ENCODE data around the gene HOXA6. TPM values are rescaled to one million over a fixed set of nuclear protein-coding genes. Genes with fewer than 3 reads are reported as not detected.
A peak's percentile ranks its signal among the peaks of the same experiment; 100 is the strongest.

Gene HOXA6
- total and polyA plus RNA-seq, 4 donors = 0.23 TPM; not detected in 3

DNA sequence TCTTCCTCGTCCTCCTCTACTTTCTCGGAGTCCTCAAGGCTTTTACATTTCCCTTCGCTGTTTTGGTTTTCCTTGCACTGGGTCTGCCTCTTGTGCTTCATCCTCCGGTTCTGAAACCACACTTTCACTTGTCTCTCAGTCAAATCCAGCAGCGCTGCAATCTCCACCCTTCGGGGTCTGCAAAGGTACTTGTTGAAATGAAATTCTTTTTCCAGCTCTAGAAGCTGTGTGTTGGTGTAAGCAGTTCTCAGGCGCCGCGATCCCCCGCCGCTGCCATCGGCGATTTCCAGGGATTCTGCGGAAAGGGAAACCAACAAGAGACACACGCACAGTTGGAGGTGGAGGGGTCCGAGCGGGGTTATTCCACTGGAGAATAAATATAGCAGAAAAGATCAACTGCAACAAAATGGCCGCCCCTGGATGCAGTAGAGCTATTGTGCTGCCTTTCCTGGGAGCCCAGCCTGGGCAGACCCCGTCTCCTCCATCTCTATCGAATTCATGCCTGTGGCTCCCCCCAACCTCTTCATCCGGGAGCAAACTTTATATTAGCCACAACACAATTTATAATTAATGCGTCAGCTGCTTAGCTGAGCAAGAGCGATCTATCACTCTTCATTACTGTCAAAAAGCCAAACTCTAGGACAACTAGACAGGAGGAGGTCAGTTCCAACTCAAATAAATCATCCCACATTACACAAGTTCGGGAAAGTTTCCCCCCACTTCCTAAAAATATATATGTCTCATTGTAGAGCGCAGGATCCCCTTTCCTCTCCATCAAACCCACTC, 46.2 kb downstream of the HOXA6 start:
- H3K4me3 ChIP-seq (ENCODE audit: low read depth in 1 of 3, low read length in 3 of 3) = peak overlapping the region in 1 of 3 donors; percentile 15
- H3K27ac ChIP-seq (ENCODE audit: low read depth in 1 of 2, low read length in 2 of 2) = peak overlapping the region; percentile 51 to 63
- H3K36me3 ChIP-seq (ENCODE audit: control insufficient read depth in 4 of 4, insufficient read depth in 3 of 4, low read depth in 1 of 4, low read length in 3 of 4) = no peaks in the 10 kb centered on the region
- peaks cover under 1 to 30% (median 15%) of the 10 kb centered on the region in 4 donors for H3K27me3 ChIP-seq (ENCODE audit: control insufficient read depth in 4 of 4, insufficient read depth in 4 of 4, low read length in 3 of 4)
- H3K4me1 ChIP-seq (ENCODE audit: control insufficient read depth in 4 of 4, insufficient read depth in 4 of 4, low read length in 3 of 4) = peaks cover 0 to 7% (median 0%) of the 10 kb centered on the region in 4 donors
- 17% methylated on average over 25 of the region's 25 CpGs for WGBS
- no peaks in the 10 kb centered on the region for H3K9me3 ChIP-seq (ENCODE audit: control insufficient read depth in 4 of 4, low read length in 3 of 4)
- no peak overlapping the region for H3K9ac ChIP-seq (ENCODE audit: low read depth in 1 of 2, low read length in 2 of 2)
- peak; percentile 61 for TF ChIP-seq YY1 (IDR thresholded peaks at IDR 0.05)
- no peak for TF ChIP-seq EGR1 (IDR thresholded peaks at IDR 0.05; ENCODE audit: low read depth in 2 of 2)
- TF ChIP-seq, protein P1, sequence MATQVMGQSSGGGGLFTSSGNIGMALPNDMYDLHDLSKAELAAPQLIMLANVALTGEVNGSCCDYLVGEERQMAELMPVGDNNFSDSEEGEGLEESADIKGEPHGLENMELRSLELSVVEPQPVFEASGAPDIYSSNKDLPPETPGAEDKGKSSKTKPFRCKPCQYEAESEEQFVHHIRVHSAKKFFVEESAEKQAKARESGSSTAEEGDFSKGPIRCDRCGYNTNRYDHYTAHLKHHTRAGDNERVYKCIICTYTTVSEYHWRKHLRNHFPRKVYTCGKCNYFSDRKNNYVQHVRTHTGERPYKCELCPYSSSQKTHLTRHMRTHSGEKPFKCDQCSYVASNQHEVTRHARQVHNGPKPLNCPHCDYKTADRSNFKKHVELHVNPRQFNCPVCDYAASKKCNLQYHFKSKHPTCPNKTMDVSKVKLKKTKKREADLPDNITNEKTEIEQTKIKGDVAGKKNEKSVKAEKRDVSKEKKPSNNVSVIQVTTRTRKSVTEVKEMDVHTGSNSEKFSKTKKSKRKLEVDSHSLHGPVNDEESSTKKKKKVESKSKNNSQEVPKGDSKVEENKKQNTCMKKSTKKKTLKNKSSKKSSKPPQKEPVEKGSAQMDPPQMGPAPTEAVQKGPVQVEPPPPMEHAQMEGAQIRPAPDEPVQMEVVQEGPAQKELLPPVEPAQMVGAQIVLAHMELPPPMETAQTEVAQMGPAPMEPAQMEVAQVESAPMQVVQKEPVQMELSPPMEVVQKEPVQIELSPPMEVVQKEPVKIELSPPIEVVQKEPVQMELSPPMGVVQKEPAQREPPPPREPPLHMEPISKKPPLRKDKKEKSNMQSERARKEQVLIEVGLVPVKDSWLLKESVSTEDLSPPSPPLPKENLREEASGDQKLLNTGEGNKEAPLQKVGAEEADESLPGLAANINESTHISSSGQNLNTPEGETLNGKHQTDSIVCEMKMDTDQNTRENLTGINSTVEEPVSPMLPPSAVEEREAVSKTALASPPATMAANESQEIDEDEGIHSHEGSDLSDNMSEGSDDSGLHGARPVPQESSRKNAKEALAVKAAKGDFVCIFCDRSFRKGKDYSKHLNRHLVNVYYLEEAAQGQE (IDR thresholded peaks at IDR 0.05) = no peak
- TF ChIP-seq, protein P2, sequence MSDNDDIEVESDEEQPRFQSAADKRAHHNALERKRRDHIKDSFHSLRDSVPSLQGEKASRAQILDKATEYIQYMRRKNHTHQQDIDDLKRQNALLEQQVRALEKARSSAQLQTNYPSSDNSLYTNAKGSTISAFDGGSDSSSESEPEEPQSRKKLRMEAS (IDR thresholded peaks at IDR 0.05) = no peak
- TF ChIP-seq, protein P3, sequence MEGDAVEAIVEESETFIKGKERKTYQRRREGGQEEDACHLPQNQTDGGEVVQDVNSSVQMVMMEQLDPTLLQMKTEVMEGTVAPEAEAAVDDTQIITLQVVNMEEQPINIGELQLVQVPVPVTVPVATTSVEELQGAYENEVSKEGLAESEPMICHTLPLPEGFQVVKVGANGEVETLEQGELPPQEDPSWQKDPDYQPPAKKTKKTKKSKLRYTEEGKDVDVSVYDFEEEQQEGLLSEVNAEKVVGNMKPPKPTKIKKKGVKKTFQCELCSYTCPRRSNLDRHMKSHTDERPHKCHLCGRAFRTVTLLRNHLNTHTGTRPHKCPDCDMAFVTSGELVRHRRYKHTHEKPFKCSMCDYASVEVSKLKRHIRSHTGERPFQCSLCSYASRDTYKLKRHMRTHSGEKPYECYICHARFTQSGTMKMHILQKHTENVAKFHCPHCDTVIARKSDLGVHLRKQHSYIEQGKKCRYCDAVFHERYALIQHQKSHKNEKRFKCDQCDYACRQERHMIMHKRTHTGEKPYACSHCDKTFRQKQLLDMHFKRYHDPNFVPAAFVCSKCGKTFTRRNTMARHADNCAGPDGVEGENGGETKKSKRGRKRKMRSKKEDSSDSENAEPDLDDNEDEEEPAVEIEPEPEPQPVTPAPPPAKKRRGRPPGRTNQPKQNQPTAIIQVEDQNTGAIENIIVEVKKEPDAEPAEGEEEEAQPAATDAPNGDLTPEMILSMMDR (IDR thresholded peaks at IDR 0.05; ENCODE audit: low read depth, low read length, missing input control) = no peak
- TF ChIP-seq, protein P4, sequence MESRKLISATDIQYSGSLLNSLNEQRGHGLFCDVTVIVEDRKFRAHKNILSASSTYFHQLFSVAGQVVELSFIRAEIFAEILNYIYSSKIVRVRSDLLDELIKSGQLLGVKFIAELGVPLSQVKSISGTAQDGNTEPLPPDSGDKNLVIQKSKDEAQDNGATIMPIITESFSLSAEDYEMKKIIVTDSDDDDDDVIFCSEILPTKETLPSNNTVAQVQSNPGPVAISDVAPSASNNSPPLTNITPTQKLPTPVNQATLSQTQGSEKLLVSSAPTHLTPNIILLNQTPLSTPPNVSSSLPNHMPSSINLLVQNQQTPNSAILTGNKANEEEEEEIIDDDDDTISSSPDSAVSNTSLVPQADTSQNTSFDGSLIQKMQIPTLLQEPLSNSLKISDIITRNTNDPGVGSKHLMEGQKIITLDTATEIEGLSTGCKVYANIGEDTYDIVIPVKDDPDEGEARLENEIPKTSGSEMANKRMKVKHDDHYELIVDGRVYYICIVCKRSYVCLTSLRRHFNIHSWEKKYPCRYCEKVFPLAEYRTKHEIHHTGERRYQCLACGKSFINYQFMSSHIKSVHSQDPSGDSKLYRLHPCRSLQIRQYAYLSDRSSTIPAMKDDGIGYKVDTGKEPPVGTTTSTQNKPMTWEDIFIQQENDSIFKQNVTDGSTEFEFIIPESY (IDR thresholded peaks at IDR 0.05) = no peak
- no peak for DNase-seq (ENCODE audit: low spot score)

DNA sequence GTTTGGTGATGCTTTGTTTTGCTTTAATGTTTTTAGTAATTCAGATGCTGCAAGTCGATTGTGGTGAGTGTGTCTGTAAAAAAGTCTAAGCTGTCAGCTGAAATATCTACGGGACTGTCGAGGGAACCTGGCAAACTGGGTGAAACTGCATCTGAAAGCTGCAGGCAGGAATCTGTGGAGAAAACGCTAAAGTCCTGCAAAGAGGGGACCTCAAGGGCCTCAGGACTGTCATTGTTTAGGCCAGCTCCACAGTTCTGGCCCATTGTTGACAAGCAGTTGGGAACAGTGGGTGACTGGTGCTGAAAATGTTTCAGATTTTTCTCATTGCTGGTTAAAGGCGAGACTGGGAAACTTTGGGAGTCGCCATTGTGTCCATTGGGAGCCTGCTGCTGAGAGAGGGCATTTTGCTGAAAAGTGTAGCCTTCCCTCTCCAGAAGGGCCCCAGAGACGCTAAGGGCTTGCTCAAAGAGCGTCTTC, 46.8 kb downstream of the HOXA6 start:
- Histone ChIP-seq H3K4me1 (ENCODE audit: control insufficient read depth in 4 of 4, insufficient read depth in 4 of 4, low read length in 3 of 4) (peaks cover 0 to 7% (median under 1%) of the 10 kb centered on the region in 4 donors), H3K36me3 (ENCODE audit: control insufficient read depth in 4 of 4, insufficient read depth in 3 of 4, low read depth in 1 of 4, low read length in 3 of 4) (no peaks in the 10 kb centered on the region), H3K27ac (ENCODE audit: low read depth in 1 of 2, low read length in 2 of 2) (peak overlapping the region; percentile 51 to 63), H3K9me3 (ENCODE audit: control insufficient read depth in 4 of 4, low read length in 3 of 4) (no peaks in the 10 kb centered on the region), H3K4me3 (ENCODE audit: low read depth in 1 of 3, low read length in 3 of 3) (no peak overlapping the region), H3K27me3 (ENCODE audit: control insufficient read depth in 4 of 4, insufficient read depth in 4 of 4, low read length in 3 of 4) (peaks cover 5 to 29% (median 15%) of the 10 kb centered on the region in 4 donors), H3K9ac (ENCODE audit: low read depth in 1 of 2, low read length in 2 of 2) (no peak overlapping the region)
- 25% methylated on average over 8 of the region's 8 CpGs for WGBS
- no peak for DNase-seq (ENCODE audit: low spot score)
- TF ChIP-seq, protein P5, sequence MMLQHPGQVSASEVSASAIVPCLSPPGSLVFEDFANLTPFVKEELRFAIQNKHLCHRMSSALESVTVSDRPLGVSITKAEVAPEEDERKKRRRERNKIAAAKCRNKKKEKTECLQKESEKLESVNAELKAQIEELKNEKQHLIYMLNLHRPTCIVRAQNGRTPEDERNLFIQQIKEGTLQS (IDR thresholded peaks at IDR 0.05) = no peak
- TF ChIP-seq RXRA (IDR thresholded peaks at IDR 0.05) = no peak
- no peak for TF ChIP-seq RAD21 (IDR thresholded peaks at IDR 0.05)
- TF ChIP-seq, protein P3 (IDR thresholded peaks at IDR 0.05; ENCODE audit: low read depth, low read length, missing input control) = no peak
